Choroid plexus epithelial cell (primary cell): Measurements from ENCODE around the gene LCN10.
"Not testable (repeated sequence)": the region's sequence is repeated elsewhere in the genome, so short reads cannot be mapped to it uniquely, and the experiment has no call there.

Source experiments
- DNase-seq: peaks from one replicate; pipeline ENCODE4 v3.0.0-alpha.2; 2010; ENCODE audit warnings: low read depth
- H3K4me3 ChIP-seq: 2 replicates; pipeline ENCODE4 v1.5.1; 2011; ENCODE audit warnings: low read depth, mild to moderate bottlenecking, control low read depth, low read length, moderate library complexity
- TF ChIP-seq, protein P1 (sequence below): conservative IDR thresholded peaks from 2 replicates; pipeline ENCODE4 v1.5.1; 2011; ENCODE audit warnings: low read depth, mild to moderate bottlenecking, control low read depth, inconsistent platforms, low read length, moderate library complexity

The LCN10 gene

DNA sequence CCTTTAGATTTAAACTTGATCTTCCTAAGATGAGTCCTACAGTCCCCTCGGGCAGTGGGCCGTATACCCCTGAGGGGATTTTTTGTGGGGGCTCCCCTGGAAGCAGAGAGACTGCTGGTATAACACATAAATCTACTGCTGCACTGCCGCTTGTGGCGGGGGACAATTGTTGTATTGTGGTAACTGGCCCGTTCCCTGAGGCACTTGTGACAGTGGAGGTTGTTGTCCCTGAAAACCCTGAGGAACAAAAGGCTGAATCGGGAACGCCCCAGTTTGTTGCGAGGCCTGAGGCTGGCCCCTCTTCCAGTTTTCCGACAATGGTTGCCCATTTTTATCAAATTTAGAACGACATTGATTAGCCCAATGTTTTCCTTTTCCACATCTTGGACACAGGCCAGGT lies 43.7 kb upstream of the LCN10 start:
- DNase-seq: no peak
- TF ChIP-seq, protein P1, sequence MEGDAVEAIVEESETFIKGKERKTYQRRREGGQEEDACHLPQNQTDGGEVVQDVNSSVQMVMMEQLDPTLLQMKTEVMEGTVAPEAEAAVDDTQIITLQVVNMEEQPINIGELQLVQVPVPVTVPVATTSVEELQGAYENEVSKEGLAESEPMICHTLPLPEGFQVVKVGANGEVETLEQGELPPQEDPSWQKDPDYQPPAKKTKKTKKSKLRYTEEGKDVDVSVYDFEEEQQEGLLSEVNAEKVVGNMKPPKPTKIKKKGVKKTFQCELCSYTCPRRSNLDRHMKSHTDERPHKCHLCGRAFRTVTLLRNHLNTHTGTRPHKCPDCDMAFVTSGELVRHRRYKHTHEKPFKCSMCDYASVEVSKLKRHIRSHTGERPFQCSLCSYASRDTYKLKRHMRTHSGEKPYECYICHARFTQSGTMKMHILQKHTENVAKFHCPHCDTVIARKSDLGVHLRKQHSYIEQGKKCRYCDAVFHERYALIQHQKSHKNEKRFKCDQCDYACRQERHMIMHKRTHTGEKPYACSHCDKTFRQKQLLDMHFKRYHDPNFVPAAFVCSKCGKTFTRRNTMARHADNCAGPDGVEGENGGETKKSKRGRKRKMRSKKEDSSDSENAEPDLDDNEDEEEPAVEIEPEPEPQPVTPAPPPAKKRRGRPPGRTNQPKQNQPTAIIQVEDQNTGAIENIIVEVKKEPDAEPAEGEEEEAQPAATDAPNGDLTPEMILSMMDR: no peak
- no peak overlapping the region for H3K4me3 ChIP-seq

DNA sequence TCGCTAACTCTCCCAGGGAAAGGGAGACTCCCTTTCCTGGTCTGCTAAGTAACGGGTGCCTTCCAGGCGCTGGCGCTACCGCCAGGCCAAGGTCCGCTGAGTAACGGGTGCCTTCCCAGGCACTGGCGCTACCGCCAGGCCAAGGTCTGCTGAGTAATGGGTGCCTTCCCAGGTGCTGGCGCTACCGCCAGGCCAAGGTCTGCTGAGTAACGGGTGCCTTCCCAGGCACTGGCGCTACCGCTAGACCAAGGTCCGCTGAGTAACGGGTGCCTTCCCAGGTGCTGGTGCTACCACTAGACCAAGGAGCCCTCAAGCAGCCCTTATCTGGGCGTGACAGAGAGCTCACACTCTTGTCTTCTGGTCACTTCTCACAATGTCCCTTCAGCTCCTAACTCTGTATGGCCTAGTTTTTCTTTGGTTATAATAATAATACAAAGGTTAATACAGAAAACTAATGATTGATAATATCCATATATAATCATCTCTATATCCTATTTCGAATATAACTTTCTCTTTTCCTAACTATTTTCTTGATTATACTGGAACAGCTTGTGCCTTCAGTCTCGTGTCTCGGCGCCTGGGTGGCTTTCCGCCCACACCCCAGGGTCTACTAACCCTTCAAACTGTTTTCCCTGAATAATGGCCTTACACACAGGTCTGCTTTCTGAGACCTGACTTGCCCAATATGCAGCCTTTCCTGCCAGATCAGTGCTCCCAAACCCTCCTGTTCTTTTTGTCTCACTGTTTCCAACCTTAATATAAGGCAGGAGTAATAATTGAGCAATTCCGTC lies 43.0 kb upstream of the LCN10 start:
- H3K4me3 ChIP-seq, DNase-seq: not testable (repeated sequence)

DNA sequence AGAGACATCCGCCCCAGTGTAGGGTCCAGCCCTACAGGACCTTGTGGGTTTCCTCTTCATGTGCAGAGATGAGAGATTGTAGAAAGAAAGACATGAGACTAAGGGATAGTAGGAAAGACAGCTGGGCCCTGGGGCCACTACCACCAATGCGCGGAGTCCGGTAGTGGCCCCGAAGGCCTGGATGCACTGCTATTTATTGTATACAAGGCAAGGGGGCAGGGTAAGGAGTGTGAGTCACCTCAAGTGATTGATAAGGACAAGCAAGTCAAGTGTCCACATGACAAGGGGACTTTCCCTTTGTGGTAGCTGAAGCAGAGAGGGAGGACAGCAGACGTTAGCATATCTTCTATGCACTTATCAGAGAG lies 42.2 kb upstream of the LCN10 start:
- no peak overlapping the region for H3K4me3 ChIP-seq
- TF ChIP-seq, protein P1: no peak
- DNase-seq: no peak

DNA sequence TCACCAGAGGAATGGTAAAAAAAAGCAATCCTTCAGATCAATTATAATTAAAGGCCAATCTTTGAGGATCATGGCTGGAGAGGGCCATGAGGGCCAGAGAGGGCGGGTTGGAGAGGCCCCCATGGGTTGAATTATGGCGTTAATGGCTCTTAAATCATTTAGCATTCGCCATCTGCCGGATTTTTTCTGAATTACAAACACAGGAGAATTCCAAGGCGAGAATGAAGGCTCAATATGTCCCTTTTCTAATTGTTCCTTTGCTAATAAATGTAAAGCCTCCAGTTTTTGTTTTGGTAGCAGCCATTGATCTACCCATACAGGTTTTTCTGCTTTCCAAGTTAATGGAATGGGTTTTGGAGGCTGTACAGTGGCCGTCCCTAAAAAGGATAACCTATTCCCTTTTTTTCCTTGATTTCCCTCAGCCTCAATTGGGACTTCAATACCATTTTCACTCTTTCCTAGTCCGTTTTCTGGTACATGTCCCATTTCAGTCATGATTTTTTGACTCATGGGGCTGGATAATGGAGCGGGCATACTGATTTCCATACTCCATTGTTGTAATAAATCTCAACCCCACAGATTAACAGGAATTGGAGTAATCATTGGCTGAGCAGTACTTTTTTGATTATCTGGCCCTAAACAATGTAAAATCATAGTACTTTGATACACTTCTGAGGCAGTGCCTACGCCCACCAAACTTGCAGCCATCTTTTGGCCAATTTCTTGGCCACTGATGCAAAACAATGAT lies 41.7 kb upstream of the LCN10 start:
- TF ChIP-seq, protein P1: peak; percentile 33
- no peak for DNase-seq
- no peak overlapping the region for H3K4me3 ChIP-seq

DNA sequence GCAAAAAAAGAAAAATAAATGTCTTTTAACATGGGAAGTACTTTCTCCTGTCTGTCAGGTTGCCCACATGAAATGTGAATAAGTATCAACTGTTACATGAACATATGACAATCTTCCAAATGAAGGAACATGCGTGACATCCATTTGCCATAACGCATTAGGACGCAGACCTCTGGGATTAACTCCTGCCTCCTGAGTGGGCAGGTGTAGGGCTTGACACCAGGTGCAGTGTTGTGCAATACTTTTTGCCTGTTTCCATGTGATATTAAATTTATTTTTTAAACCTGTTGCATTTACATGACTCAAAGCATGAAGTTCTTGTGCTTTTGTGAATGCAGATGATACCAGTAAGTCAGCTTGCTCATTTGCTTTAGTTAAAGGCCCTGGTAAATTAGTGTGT lies 39.7 kb upstream of the LCN10 start:
- no peak overlapping the region for H3K4me3 ChIP-seq
- TF ChIP-seq, protein P1: no peak
- no peak for DNase-seq

DNA sequence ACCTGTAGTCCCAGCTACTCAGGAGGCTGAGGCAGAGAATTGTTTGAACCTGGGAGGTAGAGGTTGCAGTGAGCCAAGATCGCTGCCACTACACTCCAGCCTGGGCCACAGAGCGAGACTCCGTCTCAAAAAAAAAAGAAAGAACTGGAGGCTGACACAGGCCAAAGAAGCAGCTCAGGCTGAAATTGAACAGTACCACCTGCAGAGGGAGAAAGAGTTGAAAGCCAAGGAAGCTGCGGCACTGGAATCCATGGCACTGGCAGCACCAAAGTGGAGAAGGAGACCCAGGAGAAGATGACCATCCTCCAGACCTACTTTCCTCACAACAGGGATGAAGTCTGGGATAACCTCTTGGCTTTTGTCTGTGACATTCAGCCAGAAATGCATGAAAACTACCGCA lies 37.1 kb upstream of the LCN10 start:
- TF ChIP-seq, protein P1: peak; percentile 40
- no peak overlapping the region for H3K4me3 ChIP-seq
- DNase-seq: no peak

DNA sequence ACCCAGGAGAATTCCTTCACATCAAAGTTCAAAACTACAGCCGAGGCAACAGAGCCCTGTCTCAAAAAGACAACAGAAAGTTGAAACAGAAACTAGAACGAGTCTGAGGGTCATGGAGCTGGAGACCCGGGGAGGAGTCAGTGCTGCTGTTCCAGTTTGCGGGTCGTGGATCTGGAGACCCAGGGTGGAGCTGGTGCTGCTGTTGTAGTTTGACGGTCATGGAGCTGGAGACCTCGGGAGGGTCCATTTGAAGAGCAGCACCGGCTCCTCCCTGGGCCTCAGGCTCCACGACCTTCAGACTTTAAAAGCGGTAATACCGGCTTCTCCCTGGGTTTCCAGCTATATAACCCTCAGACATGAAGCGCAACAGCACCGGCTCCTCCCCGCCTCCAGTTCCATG lies 34.6 kb upstream of the LCN10 start:
- H3K4me3 ChIP-seq: no peak overlapping the region
- no peak for DNase-seq
- TF ChIP-seq, protein P1: no peak
